ENCODE measurements around the gene LYPD5.
A peak's percentile ranks its signal among the peaks of the same experiment; 100 is the strongest.
"Not testable (repeated sequence)": the region's sequence is repeated elsewhere in the genome, so short reads cannot be mapped to it uniquely, and the experiment has no call there.

LYPD5 gene

GRCh38 chr19:43802216-43802951, at the start of gene LYPD5:
Gene LYPD5 (minus strand): TSS chr19:43802447. CDS start chr19:43802380, 67 bp downstream.
- no peak for DNase-seq (ENCODE audit: low read depth in 2 of 2, low spot score in 1 of 2)

- DNase-seq (ENCODE audit: low read depth in 2 of 2, low spot score in 1 of 2), result no peak
Measured at GRCh38 chr19:43848821-43849220, 46.6 kb upstream of the LYPD5 start.

DNA sequence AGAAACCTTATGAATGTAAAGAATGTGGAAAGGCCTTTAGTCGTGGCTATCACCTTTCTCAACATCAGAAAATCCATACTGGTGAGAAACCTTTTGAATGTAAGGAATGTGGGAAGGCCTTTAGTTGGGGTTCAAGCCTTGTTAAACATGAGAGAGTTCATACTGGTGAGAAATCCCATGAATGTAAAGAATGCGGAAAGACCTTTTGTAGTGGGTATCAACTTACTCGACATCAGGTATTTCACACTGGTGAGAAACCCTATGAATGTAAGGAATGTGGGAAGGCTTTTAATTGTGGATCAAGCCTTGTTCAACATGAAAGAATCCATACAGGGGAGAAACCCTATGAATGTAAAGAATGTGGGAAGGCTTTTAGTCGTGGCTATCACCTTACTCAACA, 45.6 kb upstream of the LYPD5 start:
- no peak for DNase-seq (ENCODE audit: low read depth in 2 of 2, low spot score in 1 of 2)

GRCh38 chr19:43847246-43847645, 45.0 kb upstream of the LYPD5 start:
- DNase-seq (ENCODE audit: low read depth in 2 of 2, low spot score in 1 of 2), result no peak

DNA sequence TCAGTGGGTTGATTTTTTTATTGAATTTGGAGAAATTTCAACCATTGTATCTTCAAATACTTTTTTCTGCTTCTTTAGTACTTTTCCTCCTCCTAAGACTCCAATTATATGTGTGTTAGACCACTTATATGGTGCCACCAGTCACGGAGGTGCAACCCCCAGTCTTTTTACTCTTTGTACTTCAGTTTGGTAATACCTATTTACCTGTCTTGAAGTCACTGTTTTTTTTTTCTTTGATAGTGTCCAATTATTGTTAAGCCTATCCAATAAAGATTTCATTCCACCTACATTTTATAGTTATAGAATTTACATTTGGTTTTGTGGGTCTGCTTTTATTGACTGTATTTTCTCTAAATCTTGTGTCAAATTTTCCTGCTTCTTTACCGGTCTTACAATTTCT, 39.8 kb upstream of the LYPD5 start:
- DNase-seq (ENCODE audit: low read depth in 2 of 2, low spot score in 1 of 2), result no peak

DNA sequence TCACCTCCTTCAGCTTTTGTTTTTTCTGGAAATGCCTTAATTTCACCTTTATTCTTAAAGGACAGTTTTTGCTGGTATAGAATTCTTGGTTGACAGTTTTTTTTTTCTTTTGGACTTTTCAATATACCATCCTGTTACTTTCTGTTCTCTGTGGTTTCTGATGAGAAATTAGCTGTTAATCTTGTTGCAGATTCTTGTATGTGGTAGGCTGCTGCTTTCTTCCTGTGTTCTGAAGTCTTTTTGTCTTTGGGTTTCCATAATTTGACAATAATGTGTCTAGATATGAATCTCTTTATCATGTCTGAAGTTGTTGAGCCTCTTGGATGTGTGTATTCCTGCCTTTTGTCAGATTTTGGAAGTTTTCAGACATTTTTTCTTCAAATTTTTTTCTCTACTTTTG, 36.9 kb upstream of the LYPD5 start:
- no peak for DNase-seq (ENCODE audit: low read depth in 2 of 2, low spot score in 1 of 2)

DNA sequence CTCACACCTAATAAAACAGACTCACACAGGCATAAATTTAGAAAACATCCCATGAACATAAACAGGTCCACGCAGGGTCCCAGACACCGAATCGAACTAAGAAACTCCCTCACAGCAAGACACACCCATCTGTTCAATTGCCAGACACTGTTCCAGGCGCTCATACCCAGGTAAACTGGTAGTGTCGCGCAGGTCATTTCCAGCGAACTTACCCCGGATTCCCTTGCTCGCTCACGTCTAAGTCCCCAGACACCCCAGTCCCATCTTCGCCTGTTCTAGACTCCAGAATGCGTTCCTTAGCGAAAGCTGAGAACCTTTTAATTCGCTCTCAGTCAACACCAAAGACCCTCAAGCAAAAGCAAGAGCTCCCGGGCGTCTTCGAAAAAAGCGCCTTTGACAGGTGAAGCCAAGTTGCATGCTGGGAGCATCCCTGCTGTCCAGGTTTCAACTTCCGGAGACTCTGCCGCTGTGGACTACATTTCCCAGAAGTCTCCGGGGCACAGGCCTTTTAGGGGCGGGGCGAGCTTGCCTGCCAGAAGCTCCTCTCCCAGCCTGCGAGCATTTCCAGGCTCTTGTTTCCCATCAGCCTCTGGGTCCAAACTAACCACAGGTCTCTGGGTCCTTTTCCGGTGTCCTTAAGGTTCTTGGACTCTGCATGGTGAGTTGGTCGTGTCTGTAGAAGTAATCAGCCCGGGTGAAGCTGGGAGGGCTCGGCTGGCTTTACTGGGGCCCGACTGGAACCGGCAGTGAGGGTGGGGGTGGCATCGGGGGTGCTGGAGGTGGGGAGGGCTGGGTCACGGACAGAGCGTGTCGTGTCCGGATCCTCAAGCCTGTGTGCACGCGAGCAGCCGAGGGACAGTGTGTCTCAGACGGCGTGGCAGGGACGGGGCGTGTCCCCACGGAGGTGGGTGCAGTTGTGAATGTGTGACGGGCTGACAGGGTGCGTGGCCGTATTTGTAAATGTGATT, 24.8 kb upstream of the LYPD5 start, which contains the start of gene ZNF283:
Gene ZNF283 (plus strand): TSS at position 535 of the 968 bp plus-strand sequence. CDS start 6,184 bp downstream, outside the sequence.
- DNase-seq (ENCODE audit: low read depth in 2 of 2, low spot score in 1 of 2), result peak; percentile 58 to 70

- DNase-seq (ENCODE audit: low read depth in 2 of 2, low spot score in 1 of 2), result not testable (repeated sequence)
Measured at GRCh38 chr19:43824572-43824971, 22.3 kb upstream of the LYPD5 start.

GRCh38 chr19:43823856-43824255, 21.6 kb upstream of the LYPD5 start:
- not testable (repeated sequence) for DNase-seq (ENCODE audit: low read depth in 2 of 2, low spot score in 1 of 2)

DNA sequence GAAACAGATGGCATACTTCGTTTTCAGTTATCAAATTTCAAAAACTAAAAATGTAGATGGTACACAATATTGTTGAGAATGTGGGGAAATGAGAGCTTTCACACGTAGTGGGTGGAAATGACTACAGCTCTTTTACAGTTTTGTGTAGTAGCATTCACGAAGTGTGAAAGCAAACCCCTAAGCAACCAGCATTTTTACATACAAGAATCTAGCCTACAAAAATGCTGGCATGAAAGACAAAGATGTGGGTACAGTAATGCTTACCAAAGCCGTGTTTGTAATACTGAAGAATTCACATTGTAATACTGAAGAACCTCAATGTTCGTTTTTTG, 18.6 kb upstream of the LYPD5 start:
- no peak for DNase-seq (ENCODE audit: low read depth in 2 of 2, low spot score in 1 of 2)

DNA sequence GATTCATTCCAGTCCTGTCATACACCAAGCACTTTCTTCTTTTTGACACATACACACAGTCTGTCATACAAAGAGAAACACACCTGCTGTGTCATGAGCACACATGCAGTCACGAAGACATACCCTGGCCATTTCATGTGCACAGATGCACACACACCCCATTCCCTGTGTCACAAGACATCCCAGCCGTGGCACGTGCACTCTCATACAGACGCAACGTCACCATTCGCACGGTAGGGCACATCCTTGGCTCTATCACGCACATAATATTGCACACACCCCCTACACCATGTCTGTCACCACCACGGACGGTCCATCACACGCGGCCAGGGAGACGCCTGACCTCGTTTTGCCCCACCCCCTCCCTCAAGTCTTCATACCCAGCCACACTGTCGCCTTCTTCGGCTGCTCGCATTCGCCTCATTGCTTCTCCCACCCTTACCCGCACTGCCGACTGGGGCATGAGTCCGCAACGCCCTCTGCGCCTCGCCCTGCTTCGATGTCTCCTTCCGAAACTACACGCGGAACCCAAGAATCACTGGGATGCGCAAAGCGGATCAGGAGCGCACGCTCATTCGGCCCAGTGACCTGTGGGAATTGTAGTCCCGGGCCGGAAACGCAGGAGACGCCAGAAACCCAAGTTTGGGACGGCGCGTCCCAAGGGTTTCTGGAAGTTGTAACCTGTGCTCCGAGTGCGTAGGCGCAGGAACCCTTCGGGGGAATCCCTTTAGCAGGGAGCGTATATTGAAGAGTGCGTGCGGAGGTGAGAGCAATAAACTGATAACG, 18.0 kb upstream of the LYPD5 start:
- no peak for DNase-seq (ENCODE audit: low read depth in 2 of 2, low spot score in 1 of 2)

- DNase-seq (ENCODE audit: low read depth in 2 of 2, low spot score in 1 of 2), result no peak
Measured at GRCh38 chr19:43818500-43818899, 16.3 kb upstream of the LYPD5 start.

DNA sequence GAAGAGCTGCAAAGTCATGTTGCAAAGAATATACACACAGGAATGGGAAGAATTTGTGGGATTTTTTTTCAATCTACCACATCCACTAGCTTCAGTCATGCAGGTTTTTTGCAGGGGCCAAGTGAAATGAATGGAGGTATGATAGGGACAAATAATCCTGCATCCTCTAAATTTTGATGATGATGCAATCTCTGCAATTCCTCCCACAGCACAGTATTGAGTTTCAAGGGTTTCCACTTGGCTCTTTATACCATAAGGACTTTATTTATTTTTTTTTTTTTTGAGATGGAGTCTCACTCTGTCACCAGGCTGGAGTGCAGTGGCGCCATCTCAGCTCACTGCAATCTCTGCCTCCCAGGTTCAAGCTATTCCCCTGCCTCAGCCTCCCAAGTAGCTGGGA, 15.2 kb upstream of the LYPD5 start:
- DNase-seq (ENCODE audit: low read depth in 2 of 2, low spot score in 1 of 2), result not testable (repeated sequence)

DNA sequence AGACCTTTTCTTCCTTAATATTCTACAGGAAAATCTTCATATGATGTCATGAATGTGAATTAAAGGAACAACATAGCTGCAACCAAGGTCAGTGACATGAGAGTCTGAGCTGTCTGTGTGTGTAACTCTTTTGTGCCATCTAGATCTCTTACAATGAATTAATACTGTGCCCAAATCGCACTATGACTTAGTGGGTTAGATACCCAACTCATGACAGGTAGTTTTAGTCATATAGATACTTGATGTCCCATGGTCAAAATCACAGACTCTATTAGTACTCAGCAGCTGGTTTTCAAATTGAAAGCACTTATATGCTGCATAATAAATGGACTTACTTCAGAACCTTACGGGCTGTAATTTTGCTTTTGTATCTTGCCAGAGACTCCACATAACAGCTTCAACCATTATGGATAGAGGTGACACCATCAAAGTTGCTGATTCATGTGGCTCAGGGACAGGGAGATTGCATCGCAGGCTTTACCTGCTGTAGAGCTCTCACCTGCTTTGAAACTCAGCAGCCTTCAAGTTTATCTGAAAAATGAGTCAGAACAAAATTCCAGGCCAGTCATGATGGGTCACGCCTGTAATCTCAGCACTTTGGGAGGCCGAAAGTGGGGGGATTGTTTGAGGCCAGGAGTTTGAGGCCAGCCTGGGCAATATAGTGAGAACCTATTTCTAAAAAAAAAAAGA, 12.6 kb upstream of the LYPD5 start:
- no peak for DNase-seq (ENCODE audit: low read depth in 2 of 2, low spot score in 1 of 2)

DNA sequence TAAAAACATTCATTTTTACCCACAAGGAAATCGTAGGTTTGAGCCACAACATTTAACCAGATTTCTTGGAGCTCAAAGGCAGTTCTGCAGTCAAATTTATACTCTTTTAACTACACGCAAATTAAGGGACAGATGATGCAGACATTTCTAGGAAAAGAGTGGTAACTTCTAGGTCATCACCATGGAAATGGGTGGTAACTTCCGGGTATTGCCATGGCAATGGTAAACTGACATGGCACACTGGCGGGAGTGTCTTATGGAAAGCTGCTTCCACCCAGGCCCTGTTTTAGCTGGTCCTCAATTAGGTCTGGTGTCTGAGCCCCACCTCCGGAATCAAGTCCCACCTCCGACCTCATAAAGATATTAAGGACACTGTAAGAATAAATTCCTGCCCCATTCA, 10.4 kb upstream of the LYPD5 start:
- no peak for DNase-seq (ENCODE audit: low read depth in 2 of 2, low spot score in 1 of 2)

GRCh38 chr19:43812259-43812658, 10.0 kb upstream of the LYPD5 start:
- DNase-seq (ENCODE audit: low read depth in 2 of 2, low spot score in 1 of 2), result no peak

DNA sequence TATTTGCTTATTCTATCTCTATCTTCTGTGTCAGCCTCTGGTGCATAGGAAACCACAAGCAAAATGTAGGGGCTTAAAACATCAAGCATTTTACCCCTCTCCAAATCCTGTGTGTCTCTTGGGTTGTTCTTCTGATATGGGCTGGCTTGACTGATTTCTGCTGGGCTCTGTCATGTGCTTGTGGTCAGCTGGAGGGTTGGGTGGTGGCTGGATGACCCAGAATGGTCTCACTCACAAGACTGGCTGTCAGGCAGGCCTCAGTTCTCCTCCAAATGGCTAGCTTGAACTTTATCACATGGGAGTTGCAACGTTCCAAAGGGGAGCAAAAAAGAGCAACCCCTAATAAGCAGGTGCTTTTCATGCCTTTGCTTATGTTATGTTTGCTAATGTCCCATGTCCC, 9.6 kb upstream of the LYPD5 start:
- DNase-seq (ENCODE audit: low read depth in 2 of 2, low spot score in 1 of 2), result no peak

DNA sequence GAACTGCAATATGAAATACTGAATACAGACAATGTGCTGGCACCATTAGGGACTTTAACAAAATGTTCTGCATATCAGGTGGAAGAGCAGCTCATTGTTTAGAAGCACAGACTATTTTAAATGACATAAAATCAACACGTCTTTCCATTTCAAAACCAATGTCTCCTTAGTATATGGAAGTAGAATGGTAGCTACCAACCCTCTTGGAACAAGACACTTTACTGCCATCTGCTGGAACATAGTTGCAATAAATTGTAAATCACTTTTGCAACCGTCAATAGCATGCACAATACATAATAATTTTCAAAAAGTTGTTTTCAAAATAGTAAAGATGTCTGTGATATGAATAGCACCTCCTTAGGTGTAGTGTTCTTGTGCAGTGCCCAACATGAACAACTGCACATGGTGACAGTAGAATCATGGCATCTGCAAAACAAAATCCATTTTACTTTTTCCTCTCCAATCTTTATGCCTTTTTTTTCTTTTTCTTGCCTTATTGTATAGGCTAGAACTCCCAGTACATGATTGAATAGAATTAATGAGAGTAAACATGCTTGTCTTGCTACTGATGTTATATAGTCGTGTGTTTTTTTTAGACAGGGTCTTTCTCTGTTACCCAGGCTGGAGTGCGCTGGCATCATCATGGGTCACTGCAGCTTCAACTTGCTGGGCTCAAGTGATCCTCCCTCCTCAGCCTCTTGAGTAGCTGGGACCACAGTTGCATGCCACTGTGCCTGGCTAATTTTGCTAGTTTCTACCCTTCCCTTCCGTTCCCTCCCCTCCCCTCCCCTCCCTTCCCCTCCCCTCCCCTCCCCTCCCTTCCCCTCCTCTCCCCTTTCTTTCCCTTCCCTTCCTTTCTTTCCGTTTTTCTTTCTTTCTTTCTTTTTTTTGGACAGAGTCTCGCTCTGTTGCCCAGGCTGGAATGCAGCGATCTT, 7.8 kb upstream of the LYPD5 start:
- no peak for DNase-seq (ENCODE audit: low read depth in 2 of 2, low spot score in 1 of 2)

GRCh38 chr19:43807651-43808050, 5.4 kb upstream of the LYPD5 start:
- no peak for DNase-seq (ENCODE audit: low read depth in 2 of 2, low spot score in 1 of 2)

DNA sequence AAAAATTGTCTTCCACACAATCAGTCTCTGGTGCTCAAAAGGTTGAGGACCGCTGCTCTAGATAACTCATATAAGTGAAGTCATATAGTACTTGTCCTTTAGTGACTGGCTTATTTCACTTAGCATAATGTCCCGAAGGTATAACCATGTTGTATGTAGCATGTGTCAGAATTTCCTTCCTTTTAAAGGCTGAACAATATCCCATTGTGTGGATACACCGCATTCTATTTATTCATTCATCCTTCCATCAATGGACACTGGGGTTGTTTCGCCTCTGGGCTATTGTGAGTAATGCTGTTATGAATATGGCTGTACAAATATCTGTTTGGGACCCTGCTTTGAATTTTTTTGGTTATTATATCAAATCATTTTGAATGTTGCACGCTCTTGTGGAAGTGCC, 4.6 kb upstream of the LYPD5 start:
- DNase-seq (ENCODE audit: low read depth in 2 of 2, low spot score in 1 of 2), result no peak
